WI38 (cell line): ENCODE measurements around the gene CREBRF.

Experiments
- H3K4me3 ChIP-seq: 2 replicates; pipeline ENCODE4 v1.5.1; 2011; ENCODE audit warnings: low read depth, mild to moderate bottlenecking, control low read depth, low read length
- TF ChIP-seq, protein P1 (sequence below): IDR thresholded peaks from 2 replicates; pipeline ENCODE4 v1.5.1; 2012; ENCODE audit warnings: low read depth, mild to moderate bottlenecking, control low read depth, low read length

CREBRF gene

GRCh38 chr5:173175523-173175922, 119.4 kb downstream of the CREBRF start:
- TF ChIP-seq, protein P1, sequence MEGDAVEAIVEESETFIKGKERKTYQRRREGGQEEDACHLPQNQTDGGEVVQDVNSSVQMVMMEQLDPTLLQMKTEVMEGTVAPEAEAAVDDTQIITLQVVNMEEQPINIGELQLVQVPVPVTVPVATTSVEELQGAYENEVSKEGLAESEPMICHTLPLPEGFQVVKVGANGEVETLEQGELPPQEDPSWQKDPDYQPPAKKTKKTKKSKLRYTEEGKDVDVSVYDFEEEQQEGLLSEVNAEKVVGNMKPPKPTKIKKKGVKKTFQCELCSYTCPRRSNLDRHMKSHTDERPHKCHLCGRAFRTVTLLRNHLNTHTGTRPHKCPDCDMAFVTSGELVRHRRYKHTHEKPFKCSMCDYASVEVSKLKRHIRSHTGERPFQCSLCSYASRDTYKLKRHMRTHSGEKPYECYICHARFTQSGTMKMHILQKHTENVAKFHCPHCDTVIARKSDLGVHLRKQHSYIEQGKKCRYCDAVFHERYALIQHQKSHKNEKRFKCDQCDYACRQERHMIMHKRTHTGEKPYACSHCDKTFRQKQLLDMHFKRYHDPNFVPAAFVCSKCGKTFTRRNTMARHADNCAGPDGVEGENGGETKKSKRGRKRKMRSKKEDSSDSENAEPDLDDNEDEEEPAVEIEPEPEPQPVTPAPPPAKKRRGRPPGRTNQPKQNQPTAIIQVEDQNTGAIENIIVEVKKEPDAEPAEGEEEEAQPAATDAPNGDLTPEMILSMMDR = no peak
- no peak overlapping the region for H3K4me3 ChIP-seq

GRCh38 chr5:173178369-173178910, 122.3 kb downstream of the CREBRF start:
- no peak overlapping the region for H3K4me3 ChIP-seq
- TF ChIP-seq, protein P1 = no peak

- TF ChIP-seq, protein P1 = no peak
- no peak overlapping the region for H3K4me3 ChIP-seq
Observed at GRCh38 chr5:173180331-173180730, 124.2 kb downstream of the CREBRF start.

GRCh38 chr5:173187054-173187743, 131.0 kb downstream of the CREBRF start:
- H3K4me3 ChIP-seq = no peak overlapping the region
- TF ChIP-seq, protein P1 = no peak

DNA sequence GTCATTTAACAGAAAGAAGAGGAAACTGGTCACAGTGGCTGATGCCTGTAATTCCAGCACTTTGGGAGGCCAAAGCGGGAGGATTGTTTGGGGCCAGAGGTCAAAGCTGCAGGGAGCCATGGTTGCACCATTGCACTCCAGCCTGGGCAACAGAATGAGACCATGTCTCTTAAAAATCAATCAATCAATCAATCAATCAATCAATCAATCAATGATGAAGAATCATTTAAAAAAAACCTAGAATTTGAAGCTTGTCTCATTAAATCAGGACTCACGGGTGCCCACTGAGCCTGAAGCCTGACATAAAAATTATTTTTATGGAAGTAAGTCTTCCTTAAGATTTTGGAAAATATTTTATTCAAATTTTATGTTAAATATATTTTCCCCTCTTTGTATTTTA, 132.1 kb downstream of the CREBRF start:
- TF ChIP-seq, protein P1 = no peak
- no peak overlapping the region for H3K4me3 ChIP-seq
